Body of pancreas (tissue), 4 donors: ENCODE results near the gene RCOR1.

Source experiments
- POLR2A ChIP-seq, 3 donors: fragments of 450-650 bp; IDR thresholded peaks; one replicate each; pipeline ENCODE4 v1.6.1; 2016; ENCODE audit warnings: antibody characterized with exemption in 3 of 3, mild to moderate bottlenecking in 2 of 3
- TF ChIP-seq, protein P1 (sequence below), 7 experiments: fragments of 450-650 bp in 4 of 7; fragments of 200-600 bp in 3 of 7; sonication (generic) in 3 of 7; IDR thresholded peaks; one replicate each; pipeline ENCODE4 v1.5.1; 2016 to 2019; ENCODE audit warnings: antibody characterized with exemption in 7 of 7

DNA sequence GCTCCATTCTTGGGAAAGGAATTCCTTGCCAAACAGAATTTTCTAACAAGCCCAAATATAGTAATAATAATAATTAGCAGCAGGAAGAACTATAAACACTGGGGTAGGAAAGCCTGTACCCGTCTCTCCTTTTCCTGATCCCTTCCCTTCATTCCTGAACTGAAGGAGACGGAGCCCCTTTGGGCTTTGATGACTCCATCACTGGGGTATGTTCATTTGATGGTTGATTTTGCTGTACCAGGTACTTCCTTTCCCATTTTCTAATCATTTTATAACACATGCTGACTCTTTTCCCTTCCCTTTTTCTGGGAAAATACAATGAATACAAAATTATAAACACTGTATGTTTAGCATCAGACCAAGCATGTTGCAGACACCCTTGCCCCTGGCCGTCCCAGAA is 3.6 kb upstream of the RCOR1 start:
- TF ChIP-seq POLR2A (IDR thresholded peaks at IDR 0.05) = no peak
- TF ChIP-seq, protein P1, sequence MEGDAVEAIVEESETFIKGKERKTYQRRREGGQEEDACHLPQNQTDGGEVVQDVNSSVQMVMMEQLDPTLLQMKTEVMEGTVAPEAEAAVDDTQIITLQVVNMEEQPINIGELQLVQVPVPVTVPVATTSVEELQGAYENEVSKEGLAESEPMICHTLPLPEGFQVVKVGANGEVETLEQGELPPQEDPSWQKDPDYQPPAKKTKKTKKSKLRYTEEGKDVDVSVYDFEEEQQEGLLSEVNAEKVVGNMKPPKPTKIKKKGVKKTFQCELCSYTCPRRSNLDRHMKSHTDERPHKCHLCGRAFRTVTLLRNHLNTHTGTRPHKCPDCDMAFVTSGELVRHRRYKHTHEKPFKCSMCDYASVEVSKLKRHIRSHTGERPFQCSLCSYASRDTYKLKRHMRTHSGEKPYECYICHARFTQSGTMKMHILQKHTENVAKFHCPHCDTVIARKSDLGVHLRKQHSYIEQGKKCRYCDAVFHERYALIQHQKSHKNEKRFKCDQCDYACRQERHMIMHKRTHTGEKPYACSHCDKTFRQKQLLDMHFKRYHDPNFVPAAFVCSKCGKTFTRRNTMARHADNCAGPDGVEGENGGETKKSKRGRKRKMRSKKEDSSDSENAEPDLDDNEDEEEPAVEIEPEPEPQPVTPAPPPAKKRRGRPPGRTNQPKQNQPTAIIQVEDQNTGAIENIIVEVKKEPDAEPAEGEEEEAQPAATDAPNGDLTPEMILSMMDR (IDR thresholded peaks at IDR 0.05) = no peak
